Kidney glomerular epithelial cell (primary cell): ENCODE data around the gene LARP4B.

ENCODE experiments used
- DNase-seq: peaks from one replicate; lab custom pipeline; 2025; lab: John Stamatoyannopoulos, UW

LARP4B gene

GRCh38 chr10:767794-768193 lies 163.7 kb downstream of the LARP4B start:
- no peak for DNase-seq

- DNase-seq = no peak
These were observed 164.3 kb downstream of the LARP4B start for GRCh38 chr10:767211-767610.

GRCh38 chr10:761376-761775 lies 170.1 kb downstream of the LARP4B start:
- no peak for DNase-seq

- DNase-seq = no peak
These were observed 170.9 kb downstream of the LARP4B start for GRCh38 chr10:760622-761021.

- no peak for DNase-seq
These were observed 171.5 kb downstream of the LARP4B start for GRCh38 chr10:759898-760477.
